ENCODE data around the gene API5.
"Not testable (repeated sequence)": the region's sequence is repeated elsewhere in the genome, so short reads cannot be mapped to it uniquely, and the experiment has no call there.

DNA sequence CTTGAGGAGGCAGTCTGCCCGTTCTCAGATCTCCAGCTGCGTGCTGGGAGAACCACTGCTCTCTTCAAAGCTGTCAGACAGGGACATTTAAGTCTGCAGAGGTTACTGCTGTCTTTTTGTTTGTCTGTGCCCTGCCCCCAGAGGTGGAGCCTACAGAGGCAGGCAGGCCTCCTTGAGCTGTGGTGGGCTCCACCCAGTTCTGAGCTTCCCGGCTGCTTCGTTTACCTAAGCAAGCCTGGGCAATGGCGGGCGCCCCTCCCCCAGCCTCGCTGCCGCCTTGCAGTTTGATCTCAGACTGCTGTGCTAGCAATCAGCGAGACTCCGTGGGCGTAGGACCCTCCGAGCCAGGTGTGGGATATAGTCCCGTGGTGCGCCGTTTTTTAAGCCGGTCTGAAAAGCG, 39.6 kb downstream of the API5 start:
- TF ChIP-seq CTCF, EP300, POLR2A (IDR thresholded peaks at IDR 0.05): not testable (repeated sequence)
